Stomach (tissue), 9 donors: ENCODE measurements around the gene LYZL1. TPM values are rescaled to one million over a fixed set of nuclear protein-coding genes. Genes with fewer than 3 reads are reported as not detected.

Experiments
- DNase-seq, 2 donors: peaks; one replicate each; pipeline versions ENCODE4 v3.0.0 to v3.0.0-alpha.2; 2013 to 2019
- H3K27ac ChIP-seq, 5 donors: fragments of 200-600 bp in 4 of 5; sonication (generic) in 4 of 5; one replicate each; pipeline ENCODE4 v1.5.1; 2013 to 2019; ENCODE audit warnings: mild to moderate bottlenecking in 1 of 5, moderate library complexity in 1 of 5
- H3K27me3 ChIP-seq, 3 donors: fragments of 200-600 bp; sonication (generic); one replicate each; pipeline ENCODE4 v1.5.1; 2017 to 2019; ENCODE audit warnings: mixed run types in 1 of 3
- H3K36me3 ChIP-seq, 4 donors: fragments of 200-600 bp; sonication (generic); 1 replicate in 3 of 4; 2 replicates in 1 of 4; pipeline ENCODE4 v1.5.1; 2016 to 2019
- H3K4me1 ChIP-seq, 4 donors: fragments of 200-600 bp; sonication (generic); one replicate each; pipeline ENCODE4 v1.5.1; 2016 to 2019
- H3K4me3 ChIP-seq, 4 donors: fragments of 200-600 bp; sonication (generic) in 3 of 4; one replicate each; pipeline ENCODE4 v1.5.1; 2016 to 2019; ENCODE audit warnings: mild to moderate bottlenecking in 1 of 4
- H3K9me3 ChIP-seq, 4 donors: fragments of 200-600 bp; sonication (generic); one replicate each; pipeline ENCODE4 v1.5.1; 2016 to 2019
- CTCF ChIP-seq, 7 experiments: fragments of 450-650 bp in 4 of 7; fragments of 200-600 bp in 3 of 7; sonication (generic) in 3 of 7; IDR thresholded peaks; one replicate each; pipeline ENCODE4 v1.5.1; 2016 to 2019; ENCODE audit warnings: antibody characterized with exemption in 7 of 7, control low read depth in 2 of 7, mild to moderate bottlenecking in 1 of 7
- EP300 ChIP-seq: sonication (generic); formaldehyde crosslinking; IDR thresholded peaks from one replicate; pipeline ENCODE4 v1.6.1; 2017; ENCODE audit warnings: antibody characterized with exemption
- POLR2A ChIP-seq, 4 donors: fragments of 450-650 bp; IDR thresholded peaks; one replicate each; pipeline ENCODE4 v1.6.1; 2016; ENCODE audit warnings: antibody characterized with exemption in 4 of 4, control low read depth in 2 of 4, mild to moderate bottlenecking in 1 of 4, moderate library complexity in 1 of 4
- POLR2AphosphoS5 ChIP-seq, 3 donors: sonication (generic); formaldehyde crosslinking; IDR thresholded peaks; one replicate each; pipeline ENCODE4 v1.6.1; 2016; ENCODE audit warnings: antibody characterized with exemption in 3 of 3
- WGBS, 5 donors: extraction: QIAGEN DNeasy Blood & Tissue Kit in 3 of 5; methylation state at CpG; one replicate each; pipeline versions ENCODE4 v1.1.5 to v1.1.7; 2013 to 2018; 5-methylcytosine and 5-hydroxymethylcytosine counted together
- intact Hi-C: fragments of 100-400 bp; cut with DNase I; formaldehyde crosslinking; loops from one replicate; pipeline ENCODE4 v1.15.1; 2023; ENCODE audit warnings: low total_unique reads
- polyA plus RNA-seq, 3 donors: library from polyadenylated mRNA; stranded (reverse); fragments of 200-250 nt; gene quantifications; one replicate each; pipeline ENCODE4 v1.2.3, GENCODE V29; 2013
- total RNA-seq, 5 donors: library from RNA; depleted of rRNA; stranded (reverse); fragments of >200 nt; gene quantifications; one replicate each; pipeline versions ENCODE4 v1.1.0 to v1.2.3, GENCODE V29; 2014 to 2016
- donor health status: healthy with polysubstance abuse.
- donor health status: Bipolar disorder and iron deficiency.
- donor health status: healthy.

Gene LYZL1
- total and polyA plus RNA-seq, 8 donors: not detected

GRCh38 chr10:29243066-29243465 lies 45.8 kb upstream of the LYZL1 start:
- 60 to 73% (median 64%) methylated on average over 5 of the region's 5 CpGs for WGBS, 5 donors
- H3K4me1 ChIP-seq: no peaks in the 10 kb centered on the region
- intact Hi-C loops: no loop called here
- H3K27me3 ChIP-seq: no peaks in the 10 kb centered on the region
- TF ChIP-seq POLR2AphosphoS5 (IDR thresholded peaks at IDR 0.05) (no peak), POLR2A (IDR thresholded peaks at IDR 0.05) (no peak), EP300 (no peak), CTCF (IDR thresholded peaks at IDR 0.05) (no peak)
- H3K4me3 ChIP-seq: no peak overlapping the region
- no peak overlapping the region for H3K27ac ChIP-seq
- no peaks in the 10 kb centered on the region for H3K9me3 ChIP-seq
- H3K36me3 ChIP-seq: no peaks in the 10 kb centered on the region
- no peak for DNase-seq

- TF ChIP-seq EP300 (no peak), POLR2AphosphoS5 (IDR thresholded peaks at IDR 0.05) (no peak), CTCF (IDR thresholded peaks at IDR 0.05) (peak in 3 of 7 experiments; percentile 13 to 16 (median 15))
- H3K9me3 ChIP-seq: no peaks in the 10 kb centered on the region
- H3K27ac ChIP-seq: no peak overlapping the region
- DNase-seq: peak in 1 of 2 donors; percentile 12
- no peaks in the 10 kb centered on the region for H3K4me1 ChIP-seq
- H3K27me3 ChIP-seq: no peaks in the 10 kb centered on the region
- H3K4me3 ChIP-seq: no peak overlapping the region
- 78 to 100% (median 97%) methylated on average over 1 of the region's 1 CpG for WGBS, 5 donors
- intact Hi-C loops: no loop called here
- no peaks in the 10 kb centered on the region for H3K36me3 ChIP-seq
These were observed 45.1 kb upstream of the LYZL1 start for GRCh38 chr10:29243750-29244149.

- H3K9me3 ChIP-seq: no peaks in the 10 kb centered on the region
- no peak overlapping the region for H3K27ac ChIP-seq
- intact Hi-C loops: no loop called here
- no peak for DNase-seq
- WGBS, 5 donors: 87 to 93% (median 91%) methylated on average over 7 of the region's 7 CpGs
- H3K36me3 ChIP-seq: no peaks in the 10 kb centered on the region
- no peak overlapping the region for H3K4me3 ChIP-seq
- TF ChIP-seq CTCF (IDR thresholded peaks at IDR 0.05): no peak
- no peak for TF ChIP-seq EP300
- no peak for TF ChIP-seq POLR2AphosphoS5 (IDR thresholded peaks at IDR 0.05)
- TF ChIP-seq POLR2A (IDR thresholded peaks at IDR 0.05): no peak
- H3K27me3 ChIP-seq: no peaks in the 10 kb centered on the region
- no peaks in the 10 kb centered on the region for H3K4me1 ChIP-seq
These were observed 43.9 kb upstream of the LYZL1 start for GRCh38 chr10:29244978-29245377.

- no peak overlapping the region for H3K27ac ChIP-seq
- no peaks in the 10 kb centered on the region for H3K4me1 ChIP-seq
- H3K36me3 ChIP-seq: no peaks in the 10 kb centered on the region
- H3K27me3 ChIP-seq: peaks cover 0 to 1% (median 0%) of the 10 kb centered on the region in 3 donors
- peak in 1 of 2 donors; percentile 34 for DNase-seq
- 84 to 91% (median 88%) methylated on average over 11 of the region's 11 CpGs for WGBS, 5 donors
- H3K9me3 ChIP-seq: no peaks in the 10 kb centered on the region
- intact Hi-C loops: no loop called here
- no peak for TF ChIP-seq POLR2A (IDR thresholded peaks at IDR 0.05)
- TF ChIP-seq EP300: no peak
- no peak for TF ChIP-seq POLR2AphosphoS5 (IDR thresholded peaks at IDR 0.05)
- TF ChIP-seq CTCF (IDR thresholded peaks at IDR 0.05): no peak
- no peak overlapping the region for H3K4me3 ChIP-seq
These were observed 43.4 kb upstream of the LYZL1 start for GRCh38 chr10:29245476-29245875.
